GM13977 (cell line): ENCODE data around the gene TSPAN9.

Experiments
- DNase-seq: peaks from one replicate; pipeline ENCODE4 v3.0.0; 2012; ENCODE audit warnings: low spot score
- in situ Hi-C: fragments of 300-500 bp; cut with MboI; formaldehyde crosslinking; loops from one replicate; pipeline ENCODE4 v1.12.0; 2022; ENCODE audit warnings: low sequenced_read_pairs, low pct_unique_long_range_greater_than_20kb, mixed read lengths, inconsistent platforms; ENCODE audit not compliant: unreplicated experiment
- TF ChIP-seq, protein P1 (sequence below): IDR thresholded peaks from 2 replicates; pipeline ENCODE4 v1.5.1; 2012; ENCODE audit warnings: mild to moderate bottlenecking, control low read depth; ENCODE audit not compliant: insufficient read depth; ENCODE audit errors: extremely low read depth, missing control alignments

Gene TSPAN9

DNA sequence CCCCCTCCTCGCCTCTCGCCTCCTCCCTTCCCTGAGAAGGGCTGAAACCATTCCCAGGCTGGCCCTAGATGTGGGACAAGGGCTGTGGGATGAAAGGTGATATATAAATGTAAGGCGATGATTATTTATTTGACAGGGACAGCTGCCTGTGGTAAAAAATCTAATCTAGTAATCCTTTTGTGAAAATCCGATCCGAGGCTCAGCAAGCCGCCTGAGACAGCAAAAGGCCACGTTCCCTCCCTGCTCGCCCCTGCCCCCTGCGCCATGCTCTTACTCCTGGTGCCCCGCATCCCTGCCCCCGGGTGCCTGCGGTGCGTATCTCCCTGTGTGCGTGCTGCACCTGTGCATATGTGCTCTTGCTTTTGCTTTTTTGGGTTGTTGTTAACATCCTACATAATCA, 65.2 kb downstream of the TSPAN9 start:
- no peak for DNase-seq
- in situ Hi-C loops: no loop called here
- TF ChIP-seq, protein P1, sequence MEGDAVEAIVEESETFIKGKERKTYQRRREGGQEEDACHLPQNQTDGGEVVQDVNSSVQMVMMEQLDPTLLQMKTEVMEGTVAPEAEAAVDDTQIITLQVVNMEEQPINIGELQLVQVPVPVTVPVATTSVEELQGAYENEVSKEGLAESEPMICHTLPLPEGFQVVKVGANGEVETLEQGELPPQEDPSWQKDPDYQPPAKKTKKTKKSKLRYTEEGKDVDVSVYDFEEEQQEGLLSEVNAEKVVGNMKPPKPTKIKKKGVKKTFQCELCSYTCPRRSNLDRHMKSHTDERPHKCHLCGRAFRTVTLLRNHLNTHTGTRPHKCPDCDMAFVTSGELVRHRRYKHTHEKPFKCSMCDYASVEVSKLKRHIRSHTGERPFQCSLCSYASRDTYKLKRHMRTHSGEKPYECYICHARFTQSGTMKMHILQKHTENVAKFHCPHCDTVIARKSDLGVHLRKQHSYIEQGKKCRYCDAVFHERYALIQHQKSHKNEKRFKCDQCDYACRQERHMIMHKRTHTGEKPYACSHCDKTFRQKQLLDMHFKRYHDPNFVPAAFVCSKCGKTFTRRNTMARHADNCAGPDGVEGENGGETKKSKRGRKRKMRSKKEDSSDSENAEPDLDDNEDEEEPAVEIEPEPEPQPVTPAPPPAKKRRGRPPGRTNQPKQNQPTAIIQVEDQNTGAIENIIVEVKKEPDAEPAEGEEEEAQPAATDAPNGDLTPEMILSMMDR: no peak

DNA sequence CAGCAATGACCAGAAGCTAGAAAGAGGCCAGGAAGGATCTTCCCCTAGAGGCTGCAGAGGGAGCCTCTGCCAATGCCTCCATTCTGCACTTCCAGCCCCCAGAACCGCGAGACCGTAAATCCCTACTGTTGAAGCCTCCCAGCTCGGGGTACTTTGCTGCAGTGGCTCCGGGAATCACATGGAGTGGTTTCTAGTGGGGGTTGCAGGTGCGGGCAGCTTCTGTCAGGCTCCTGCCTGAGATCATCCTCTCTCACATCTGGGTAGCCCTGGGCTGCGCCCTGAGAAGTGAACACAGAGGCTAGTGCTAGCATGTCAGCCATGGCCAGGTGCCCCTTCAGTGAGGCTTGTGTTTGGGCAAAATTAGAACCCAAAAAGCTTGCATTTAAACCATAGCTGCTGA, 67.3 kb downstream of the TSPAN9 start:
- TF ChIP-seq, protein P1: no peak
- in situ Hi-C loops: no loop called here
- DNase-seq: no peak

DNA sequence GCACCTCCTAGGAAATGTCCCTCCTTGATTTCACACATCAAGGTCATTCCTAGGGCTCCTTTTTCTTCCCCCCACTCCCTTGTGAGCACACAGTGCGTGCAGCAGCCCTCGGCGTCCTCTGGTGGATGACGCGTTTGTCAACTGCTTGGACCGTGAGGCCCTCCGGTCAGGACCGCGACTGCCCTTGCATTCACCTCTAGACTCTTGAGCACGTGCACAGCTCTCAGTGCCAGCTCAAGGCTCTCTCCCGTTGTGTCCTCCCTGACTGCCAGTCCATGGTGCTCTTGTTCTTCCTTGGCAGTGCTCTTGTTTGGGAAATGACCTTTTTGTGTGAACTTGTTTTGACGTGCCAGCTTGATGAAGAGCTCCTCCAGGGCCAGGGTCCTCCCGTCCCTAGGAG, 67.9 kb downstream of the TSPAN9 start:
- TF ChIP-seq, protein P1: no peak
- in situ Hi-C loops: no loop called here
- DNase-seq: no peak

DNA sequence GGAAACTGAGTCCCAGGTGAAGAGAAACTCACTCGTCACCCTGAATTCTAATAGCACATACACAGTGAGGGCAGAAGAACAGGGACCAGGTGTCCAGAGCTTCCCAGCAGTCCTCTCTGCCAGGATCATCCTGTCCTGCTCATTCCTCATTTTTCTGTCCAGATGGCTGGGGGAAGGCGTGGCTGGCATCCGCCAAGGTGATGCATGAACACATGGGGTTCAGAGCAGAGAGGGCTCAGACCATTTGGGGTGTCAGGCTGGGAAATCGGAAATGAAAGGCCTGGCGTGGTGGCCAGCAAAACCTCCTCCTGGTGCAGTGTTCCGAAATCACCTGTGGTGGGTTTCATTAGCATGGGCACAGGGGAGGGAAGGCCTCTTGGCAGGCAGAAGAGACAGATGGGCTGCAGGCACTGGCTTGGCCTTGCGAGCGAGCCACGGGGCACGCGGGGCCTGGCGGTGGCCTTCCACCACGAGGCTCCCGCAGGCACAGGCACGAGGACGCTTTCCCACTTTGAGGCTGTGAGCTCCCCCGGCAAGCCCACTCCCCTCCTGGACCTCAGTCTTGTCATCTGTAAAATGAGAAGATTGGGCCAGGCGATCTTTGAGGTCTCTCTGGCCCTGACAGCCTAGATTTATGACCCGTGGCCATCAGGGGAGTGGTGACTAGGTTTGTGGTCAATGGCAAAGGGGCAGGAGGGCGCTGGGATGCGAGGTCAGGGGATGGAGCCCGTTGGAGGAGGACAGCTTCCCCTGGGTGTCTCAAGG, 68.5 kb downstream of the TSPAN9 start:
- TF ChIP-seq, protein P1: no peak
- in situ Hi-C loops: no loop called here
- no peak for DNase-seq

DNA sequence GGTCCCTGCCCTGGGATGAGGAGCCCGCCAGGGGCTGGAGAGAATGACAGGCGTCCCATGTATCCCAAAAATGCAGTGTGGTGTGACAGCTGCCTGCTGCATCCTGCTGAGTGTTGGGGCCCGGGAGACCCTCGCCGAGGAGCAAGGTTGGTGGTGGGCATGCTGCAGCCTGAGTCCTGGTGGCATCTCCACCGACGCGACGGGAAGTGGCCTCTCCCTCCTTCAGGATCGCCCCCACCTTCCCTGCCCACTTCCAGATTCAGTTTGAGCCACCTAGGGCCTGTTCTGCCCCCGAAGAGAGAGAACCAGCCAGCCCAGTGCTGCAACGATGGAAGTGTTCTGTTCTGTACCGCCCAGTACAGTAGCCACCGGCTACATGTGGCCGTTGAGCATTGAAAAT, 70.1 kb downstream of the TSPAN9 start:
- TF ChIP-seq, protein P1: no peak
- no peak for DNase-seq
- in situ Hi-C loops: no loop called here

DNA sequence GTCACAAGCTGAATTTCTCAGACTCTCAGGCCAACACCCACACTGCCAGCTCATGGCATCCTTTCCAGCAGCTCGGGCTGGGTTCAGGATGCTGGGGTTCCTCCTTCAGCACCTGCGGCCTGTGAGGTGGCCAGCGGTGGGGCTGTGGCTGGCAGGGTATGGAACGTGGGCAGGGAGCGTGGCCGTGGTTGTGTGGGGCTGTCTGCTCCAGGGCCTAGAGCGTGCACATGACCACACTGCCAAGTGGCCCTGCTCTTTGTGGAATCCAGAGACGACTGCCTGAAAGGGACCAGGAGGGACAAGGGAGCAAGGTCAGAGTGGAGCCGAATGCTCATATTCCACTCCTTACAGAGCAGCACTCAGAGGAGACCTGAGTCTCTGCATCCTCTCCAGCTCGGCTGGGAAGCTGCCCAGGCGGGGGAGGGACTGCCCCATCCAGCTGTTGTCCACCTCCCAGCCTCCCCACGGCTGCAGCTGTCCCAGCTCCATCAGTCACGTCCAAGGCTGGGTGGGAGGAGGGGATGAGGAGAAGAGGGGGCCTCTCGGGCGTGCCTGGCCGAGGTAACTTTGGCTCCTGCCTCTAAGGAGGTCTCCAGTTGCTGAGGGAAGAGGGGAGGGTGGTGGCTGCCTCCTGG, 71.3 kb downstream of the TSPAN9 start:
- DNase-seq: no peak
- TF ChIP-seq, protein P1: no peak
- in situ Hi-C loops: no loop called here
